D721Med (cell line): ENCODE measurements around the gene PKN1.

ENCODE experiments used
- DNase-seq: peaks from one replicate; pipeline ENCODE4 v3.0.0; 2011; ENCODE audit warnings: low spot score; ENCODE audit not compliant: insufficient read length
- FAIRE-seq: peaks from 2 replicates; lab custom pipeline; 2011; peaks lifted over from hg19 to GRCh38; lab: Jason Lieb, UNC
- CTCF ChIP-seq: IDR thresholded peaks from 2 replicates; pipeline ENCODE4 v1.5.1; 2012; ENCODE audit warnings: mild to moderate bottlenecking, control low read depth; ENCODE audit not compliant: insufficient read depth; ENCODE audit errors: missing control alignments

PKN1 gene

DNA sequence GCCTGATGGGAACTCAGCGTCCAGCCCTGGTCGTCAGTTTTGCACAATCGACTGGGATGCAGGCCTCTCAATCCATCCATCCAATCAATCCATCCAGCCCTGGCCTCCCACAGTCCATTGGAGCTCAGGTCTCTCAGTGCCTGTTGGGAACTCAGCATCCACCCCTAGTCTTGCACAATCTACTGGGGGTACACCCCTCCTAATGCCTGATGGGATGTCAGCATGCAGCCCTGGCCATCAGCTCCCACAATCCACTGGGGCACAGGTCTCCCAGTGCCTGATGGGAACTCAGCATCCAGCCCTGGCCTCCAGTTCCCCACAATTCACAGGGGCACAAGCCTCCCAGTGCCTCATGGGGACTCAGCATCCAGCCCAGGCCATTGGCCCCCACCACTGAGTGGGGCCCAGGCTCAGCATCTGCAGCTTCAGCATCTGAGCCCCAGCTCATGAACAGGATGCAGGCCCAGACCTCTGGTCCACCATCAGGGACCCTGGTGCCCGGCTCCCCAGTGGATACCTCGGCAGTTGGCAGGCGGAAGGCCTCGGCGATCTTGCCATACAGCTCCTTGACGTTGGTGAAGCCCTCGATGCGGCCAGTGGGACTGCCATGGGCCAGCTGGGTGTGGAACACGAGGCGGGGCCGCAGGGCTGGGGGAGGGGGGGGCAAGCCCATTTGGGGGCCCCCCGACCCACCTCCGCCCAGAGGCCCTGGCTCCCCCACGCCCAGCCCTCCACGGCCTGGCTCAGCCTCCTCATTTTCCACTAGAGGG is 49.3 kb downstream of the PKN1 start:
- FAIRE-seq: no peak
- no peak for DNase-seq
- TF ChIP-seq CTCF: no peak

DNA sequence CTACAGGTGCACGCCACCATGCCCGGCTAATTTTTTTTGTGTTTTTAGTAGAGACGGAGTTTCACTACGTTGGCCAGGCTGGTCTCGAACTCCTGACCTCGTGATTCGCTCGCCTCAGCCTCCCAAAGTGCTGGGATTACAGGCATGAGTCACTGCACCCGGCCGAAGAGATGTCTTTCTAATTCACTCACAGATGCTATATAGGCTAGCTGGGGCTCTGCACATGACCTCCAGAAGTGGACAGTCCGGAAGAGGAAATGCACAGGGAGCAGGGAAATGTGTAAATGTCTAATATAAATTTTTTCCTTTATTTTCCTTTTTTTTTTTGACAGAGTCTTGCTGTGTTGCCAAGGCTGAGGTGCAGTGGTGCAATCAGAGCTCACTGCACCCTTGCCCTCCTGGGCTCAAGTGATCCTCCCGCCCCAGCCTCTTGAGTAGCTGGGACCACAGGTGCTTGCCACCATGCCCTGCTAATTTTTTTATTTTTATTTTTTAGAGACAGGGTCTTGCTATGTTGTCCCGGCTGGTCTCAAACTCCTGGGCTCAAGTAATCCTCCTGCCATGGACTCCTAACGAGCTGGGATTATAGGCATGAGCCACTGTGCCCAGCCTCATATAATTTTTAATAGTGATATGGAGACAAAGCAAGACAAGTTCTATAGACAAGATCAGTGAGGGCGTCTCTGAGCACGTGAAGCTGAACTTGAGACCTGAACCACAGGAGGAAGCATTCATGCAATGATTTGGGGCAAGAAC is 54.4 kb downstream of the PKN1 start:
- no peak for FAIRE-seq
- TF ChIP-seq CTCF: no peak
- DNase-seq: no peak

DNA sequence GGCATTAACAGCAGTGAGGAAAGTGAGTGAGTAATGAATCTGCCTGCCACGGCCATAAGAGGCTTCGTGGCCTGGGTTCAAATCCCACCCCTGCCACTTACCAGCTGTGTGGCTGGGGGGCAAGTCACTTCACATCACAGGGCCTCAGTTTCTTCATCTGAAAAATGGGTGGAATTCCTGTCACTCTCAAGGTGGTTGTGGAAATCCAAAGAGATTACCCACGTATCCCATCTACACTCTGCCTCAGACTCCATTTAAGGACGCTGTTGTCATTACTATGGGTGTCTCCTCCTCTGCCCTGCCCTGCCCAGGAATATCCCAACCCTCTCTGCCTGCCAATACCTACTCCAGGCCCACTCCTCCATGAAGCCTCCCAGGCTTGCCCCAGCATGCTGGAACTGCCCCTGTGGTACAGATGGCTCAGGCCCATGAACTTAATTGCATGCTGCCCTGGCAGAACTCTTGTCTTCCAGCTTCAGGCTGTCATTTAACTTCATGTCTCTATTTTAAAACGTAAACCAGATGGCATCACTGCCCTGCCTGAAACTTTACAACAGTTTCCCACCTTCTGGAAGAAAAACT is 59.7 kb downstream of the PKN1 start:
- DNase-seq: no peak
- TF ChIP-seq CTCF: no peak
- FAIRE-seq: no peak

DNA sequence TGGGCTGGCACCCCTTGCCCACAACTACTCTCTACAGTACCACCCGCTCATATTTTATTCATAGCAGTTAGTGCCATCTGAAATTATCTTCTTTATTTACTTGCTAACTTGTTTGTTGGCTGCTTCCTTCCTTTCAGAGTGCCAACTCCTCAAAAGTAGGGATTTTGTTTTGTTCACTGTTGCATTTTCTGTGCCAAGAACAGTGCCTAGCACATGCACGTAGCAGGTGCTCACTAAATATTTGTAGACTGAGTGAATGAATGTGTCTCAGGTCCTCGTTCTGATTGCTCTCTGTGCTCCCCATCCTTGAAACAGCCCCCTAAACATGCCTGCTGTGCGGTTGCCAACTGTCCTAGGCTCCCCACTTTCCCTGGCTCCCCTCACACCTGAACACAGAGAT is 61.3 kb downstream of the PKN1 start:
- FAIRE-seq (no peak), DNase-seq (no peak)
- no peak for TF ChIP-seq CTCF

DNA sequence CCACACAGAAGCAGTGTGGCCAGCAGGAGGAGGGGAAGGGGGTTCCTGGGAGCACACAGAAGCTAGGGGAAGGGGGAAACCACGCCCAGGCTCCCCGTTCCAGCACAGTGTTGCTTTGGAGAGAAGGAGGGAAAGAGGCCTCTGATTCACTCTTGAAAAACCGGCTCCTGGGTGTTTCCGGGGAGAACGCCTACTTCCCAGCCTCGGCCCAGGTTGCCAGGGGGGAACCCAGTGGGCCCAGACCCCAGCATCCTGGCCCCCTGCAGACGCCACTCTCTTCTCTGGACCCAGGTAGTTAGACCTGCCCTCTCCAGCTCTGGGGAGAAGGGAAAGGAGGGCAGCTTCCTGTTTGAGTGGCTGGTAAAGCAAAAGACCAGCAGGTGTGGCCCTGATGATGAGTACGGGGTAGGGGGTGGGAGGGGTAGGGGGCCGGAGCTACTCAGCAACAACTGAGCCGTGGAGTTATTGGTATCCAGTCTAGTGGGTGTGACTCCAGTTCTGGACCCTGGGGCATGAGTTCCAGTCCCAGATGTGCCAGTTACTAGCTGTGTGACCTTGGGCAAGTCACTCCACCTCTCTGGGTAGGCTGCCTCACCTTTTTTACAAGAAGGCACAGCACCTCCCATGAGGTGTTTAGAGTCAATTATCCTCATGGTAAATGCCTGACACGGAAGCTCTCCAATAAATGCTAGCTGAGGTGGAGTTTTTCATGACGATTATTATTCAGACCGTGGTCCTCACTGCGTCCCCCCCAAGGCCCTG is 62.0 kb downstream of the PKN1 start:
- FAIRE-seq: no peak
- no peak for DNase-seq
- TF ChIP-seq CTCF: no peak

DNA sequence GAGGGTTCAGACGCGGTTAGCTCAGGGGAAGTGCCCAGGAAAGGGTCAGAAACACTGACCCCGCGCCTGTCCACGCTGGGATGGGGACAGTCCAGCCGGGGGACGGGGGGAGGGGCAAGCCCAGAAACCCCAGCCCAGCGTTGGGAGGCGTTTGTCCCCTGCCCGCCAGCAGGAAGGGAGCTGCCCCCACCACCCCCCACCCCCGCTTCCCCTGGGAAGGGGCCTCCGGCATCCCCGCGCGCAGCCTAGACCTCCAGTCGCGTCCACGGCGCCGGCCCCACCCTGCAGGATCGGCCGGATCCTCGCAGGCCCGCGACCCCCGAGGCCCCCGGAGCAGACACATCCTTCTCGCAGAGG is 62.5 kb downstream of the PKN1 start:
- DNase-seq: no peak
- no peak for FAIRE-seq
- TF ChIP-seq CTCF: no peak
